Measurements from ENCODE around the gene SERPINA12.

DNA sequence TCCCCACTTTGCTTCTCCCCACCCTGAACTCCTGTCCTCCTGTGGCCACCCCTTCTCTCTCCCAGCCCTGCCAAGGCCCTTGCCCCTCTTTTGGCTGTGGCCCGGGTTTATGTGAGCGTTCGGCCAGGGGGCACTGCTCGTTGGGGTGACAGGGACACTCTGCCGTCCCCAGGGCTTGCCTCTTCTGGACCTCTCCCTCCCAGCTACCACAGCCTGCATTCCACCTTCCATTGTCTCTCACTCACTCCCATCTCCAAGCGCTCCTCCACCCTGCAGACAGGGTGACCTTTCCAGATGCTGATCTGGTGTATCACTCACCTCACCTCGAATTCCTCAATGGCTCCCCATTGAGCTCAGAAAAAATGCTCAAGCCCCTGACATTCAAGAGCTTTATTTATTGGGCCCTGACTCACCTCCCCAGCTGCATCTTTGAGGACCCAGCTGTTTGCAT, 34.7 kb downstream of the SERPINA12 start:
- TF ChIP-seq, protein P1, sequence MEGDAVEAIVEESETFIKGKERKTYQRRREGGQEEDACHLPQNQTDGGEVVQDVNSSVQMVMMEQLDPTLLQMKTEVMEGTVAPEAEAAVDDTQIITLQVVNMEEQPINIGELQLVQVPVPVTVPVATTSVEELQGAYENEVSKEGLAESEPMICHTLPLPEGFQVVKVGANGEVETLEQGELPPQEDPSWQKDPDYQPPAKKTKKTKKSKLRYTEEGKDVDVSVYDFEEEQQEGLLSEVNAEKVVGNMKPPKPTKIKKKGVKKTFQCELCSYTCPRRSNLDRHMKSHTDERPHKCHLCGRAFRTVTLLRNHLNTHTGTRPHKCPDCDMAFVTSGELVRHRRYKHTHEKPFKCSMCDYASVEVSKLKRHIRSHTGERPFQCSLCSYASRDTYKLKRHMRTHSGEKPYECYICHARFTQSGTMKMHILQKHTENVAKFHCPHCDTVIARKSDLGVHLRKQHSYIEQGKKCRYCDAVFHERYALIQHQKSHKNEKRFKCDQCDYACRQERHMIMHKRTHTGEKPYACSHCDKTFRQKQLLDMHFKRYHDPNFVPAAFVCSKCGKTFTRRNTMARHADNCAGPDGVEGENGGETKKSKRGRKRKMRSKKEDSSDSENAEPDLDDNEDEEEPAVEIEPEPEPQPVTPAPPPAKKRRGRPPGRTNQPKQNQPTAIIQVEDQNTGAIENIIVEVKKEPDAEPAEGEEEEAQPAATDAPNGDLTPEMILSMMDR (IDR thresholded peaks at IDR 0.05; ENCODE audit: low read depth, low read length, missing input control) = no peak
- no peak for TF ChIP-seq NR2F2 (IDR thresholded peaks at IDR 0.05)
- no peak for TF ChIP-seq HNF4G (IDR thresholded peaks at IDR 0.05)
- no peak for TF ChIP-seq YY1 (IDR thresholded peaks at IDR 0.05)
- TF ChIP-seq, protein P2, sequence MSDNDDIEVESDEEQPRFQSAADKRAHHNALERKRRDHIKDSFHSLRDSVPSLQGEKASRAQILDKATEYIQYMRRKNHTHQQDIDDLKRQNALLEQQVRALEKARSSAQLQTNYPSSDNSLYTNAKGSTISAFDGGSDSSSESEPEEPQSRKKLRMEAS (IDR thresholded peaks at IDR 0.05) = no peak
- no peak for TF ChIP-seq RAD21 (IDR thresholded peaks at IDR 0.05)
- TF ChIP-seq, protein P3, sequence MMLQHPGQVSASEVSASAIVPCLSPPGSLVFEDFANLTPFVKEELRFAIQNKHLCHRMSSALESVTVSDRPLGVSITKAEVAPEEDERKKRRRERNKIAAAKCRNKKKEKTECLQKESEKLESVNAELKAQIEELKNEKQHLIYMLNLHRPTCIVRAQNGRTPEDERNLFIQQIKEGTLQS (IDR thresholded peaks at IDR 0.05) = no peak
